Measurements from ENCODE around the gene THNSL1.

The THNSL1 gene

GRCh38 chr10:24969841-24970281 is 46.6 kb upstream of the THNSL1 start:
- no peaks in the 10 kb centered on the region for H3K36me3 ChIP-seq (ENCODE audit: insufficient read depth, low read length)
- H2AFZ ChIP-seq (ENCODE audit: low read length), result no peak overlapping the region
- H4K20me1 ChIP-seq (ENCODE audit: insufficient read depth, low read length, poor library complexity, severe bottlenecking), result no peaks in the 10 kb centered on the region
- H3K9me2 ChIP-seq (replicated peaks; ENCODE audit: low read depth, low read length), result no peaks in the 10 kb centered on the region
- no peaks in the 10 kb centered on the region for H3K79me2 ChIP-seq (ENCODE audit: insufficient read depth, low read length)
- no peak overlapping the region for H3K4me3 ChIP-seq (ENCODE audit: low read length, poor library complexity, severe bottlenecking)
- no peaks in the 10 kb centered on the region for H3K27me3 ChIP-seq (ENCODE audit: insufficient read depth, low read length, poor library complexity, severe bottlenecking)
- H3K9ac ChIP-seq (ENCODE audit: low read depth, low read length, poor library complexity, severe bottlenecking), result no peak overlapping the region
- H3K4me1 ChIP-seq (ENCODE audit: insufficient read depth, low read length, poor library complexity, severe bottlenecking), result no peaks in the 10 kb centered on the region
- H3K4me2 ChIP-seq (ENCODE audit: low read depth, low read length, poor library complexity, severe bottlenecking), result no peak overlapping the region
- no peaks in the 10 kb centered on the region for H3K9me3 ChIP-seq (ENCODE audit: insufficient read depth, low read depth, low read length)
- no peaks in the 10 kb centered on the region for H3F3A ChIP-seq (ENCODE audit: low read depth)
- TF ChIP-seq, protein P1, sequence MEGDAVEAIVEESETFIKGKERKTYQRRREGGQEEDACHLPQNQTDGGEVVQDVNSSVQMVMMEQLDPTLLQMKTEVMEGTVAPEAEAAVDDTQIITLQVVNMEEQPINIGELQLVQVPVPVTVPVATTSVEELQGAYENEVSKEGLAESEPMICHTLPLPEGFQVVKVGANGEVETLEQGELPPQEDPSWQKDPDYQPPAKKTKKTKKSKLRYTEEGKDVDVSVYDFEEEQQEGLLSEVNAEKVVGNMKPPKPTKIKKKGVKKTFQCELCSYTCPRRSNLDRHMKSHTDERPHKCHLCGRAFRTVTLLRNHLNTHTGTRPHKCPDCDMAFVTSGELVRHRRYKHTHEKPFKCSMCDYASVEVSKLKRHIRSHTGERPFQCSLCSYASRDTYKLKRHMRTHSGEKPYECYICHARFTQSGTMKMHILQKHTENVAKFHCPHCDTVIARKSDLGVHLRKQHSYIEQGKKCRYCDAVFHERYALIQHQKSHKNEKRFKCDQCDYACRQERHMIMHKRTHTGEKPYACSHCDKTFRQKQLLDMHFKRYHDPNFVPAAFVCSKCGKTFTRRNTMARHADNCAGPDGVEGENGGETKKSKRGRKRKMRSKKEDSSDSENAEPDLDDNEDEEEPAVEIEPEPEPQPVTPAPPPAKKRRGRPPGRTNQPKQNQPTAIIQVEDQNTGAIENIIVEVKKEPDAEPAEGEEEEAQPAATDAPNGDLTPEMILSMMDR (conservative IDR thresholded peaks at IDR 0.05; ENCODE audit: low read length), result no peak
- TF ChIP-seq EZH2phosphoT487 (IDR thresholded peaks at IDR 0.05; ENCODE audit: borderline replicate concordance), result no peak

- H3K27me3 ChIP-seq (ENCODE audit: insufficient read depth, low read length, poor library complexity, severe bottlenecking), result no peaks in the 10 kb centered on the region
- TF ChIP-seq, protein P1 (conservative IDR thresholded peaks at IDR 0.05; ENCODE audit: low read length), result no peak
- TF ChIP-seq EZH2phosphoT487 (IDR thresholded peaks at IDR 0.05; ENCODE audit: borderline replicate concordance), result no peak
Measured at GRCh38 chr10:24971374-24971773, 45.0 kb upstream of the THNSL1 start.

DNA sequence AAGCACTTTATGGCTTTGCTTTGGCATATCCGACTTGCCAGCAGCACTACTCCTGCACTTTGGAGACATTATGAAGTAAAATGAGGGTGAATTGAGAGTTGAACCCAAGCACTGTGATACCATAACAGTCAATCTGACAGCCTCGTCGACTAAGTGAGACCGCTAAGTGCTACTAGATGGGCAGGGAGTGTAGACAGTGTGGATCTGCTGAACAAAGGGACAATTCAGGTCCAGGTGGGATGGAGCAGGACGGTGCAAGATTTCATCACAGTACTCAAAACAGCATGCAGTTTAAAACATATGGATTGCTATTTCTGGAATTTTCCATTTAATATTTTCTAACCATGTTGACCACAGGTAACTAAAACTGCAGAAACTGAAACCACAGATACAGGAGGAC is 43.2 kb upstream of the THNSL1 start:
- Histone ChIP-seq H3K36me3 (ENCODE audit: insufficient read depth, low read length) (no peaks in the 10 kb centered on the region), H3K27me3 (ENCODE audit: insufficient read depth, low read length, poor library complexity, severe bottlenecking) (no peaks in the 10 kb centered on the region), H3K9ac (ENCODE audit: low read depth, low read length, poor library complexity, severe bottlenecking) (no peak overlapping the region), H3K79me2 (ENCODE audit: insufficient read depth, low read length) (no peaks in the 10 kb centered on the region), H3K4me3 (ENCODE audit: low read length, poor library complexity, severe bottlenecking) (no peak overlapping the region), H2AFZ (ENCODE audit: low read length) (no peak overlapping the region), H3K9me3 (ENCODE audit: insufficient read depth, low read depth, low read length) (no peaks in the 10 kb centered on the region), H4K20me1 (ENCODE audit: insufficient read depth, low read length, poor library complexity, severe bottlenecking) (no peaks in the 10 kb centered on the region), H3K9me2 (replicated peaks; ENCODE audit: low read depth, low read length) (no peaks in the 10 kb centered on the region), H3K4me1 (ENCODE audit: insufficient read depth, low read length, poor library complexity, severe bottlenecking) (no peaks in the 10 kb centered on the region), H3K4me2 (ENCODE audit: low read depth, low read length, poor library complexity, severe bottlenecking) (no peak overlapping the region), H3F3A (ENCODE audit: low read depth) (no peaks in the 10 kb centered on the region)
- no peak for TF ChIP-seq EZH2phosphoT487 (IDR thresholded peaks at IDR 0.05; ENCODE audit: borderline replicate concordance)
- TF ChIP-seq, protein P1 (conservative IDR thresholded peaks at IDR 0.05; ENCODE audit: low read length), result no peak

More at GRCh38 chr10:24971374-24971773, 45.0 kb upstream of the THNSL1 start:
- H3K9me2 ChIP-seq (replicated peaks; ENCODE audit: low read depth, low read length), result no peaks in the 10 kb centered on the region
- no peaks in the 10 kb centered on the region for H3K36me3 ChIP-seq (ENCODE audit: insufficient read depth, low read length)
- no peaks in the 10 kb centered on the region for H4K20me1 ChIP-seq (ENCODE audit: insufficient read depth, low read length, poor library complexity, severe bottlenecking)
- H3K79me2 ChIP-seq (ENCODE audit: insufficient read depth, low read length), result no peaks in the 10 kb centered on the region
- H3K4me1 ChIP-seq (ENCODE audit: insufficient read depth, low read length, poor library complexity, severe bottlenecking), result no peaks in the 10 kb centered on the region
- no peak overlapping the region for H3K4me2 ChIP-seq (ENCODE audit: low read depth, low read length, poor library complexity, severe bottlenecking)
- no peaks in the 10 kb centered on the region for H3K9me3 ChIP-seq (ENCODE audit: insufficient read depth, low read depth, low read length)
- no peaks in the 10 kb centered on the region for H3F3A ChIP-seq (ENCODE audit: low read depth)
- H3K4me3 ChIP-seq (ENCODE audit: low read length, poor library complexity, severe bottlenecking), result no peak overlapping the region
- no peak overlapping the region for H3K9ac ChIP-seq (ENCODE audit: low read depth, low read length, poor library complexity, severe bottlenecking)
- no peak overlapping the region for H2AFZ ChIP-seq (ENCODE audit: low read length)

Measured in Loucy (cell line).